Activated naive CD4-positive, alpha-beta T cell treated with anti-CD3 and anti-CD28 coated beads for 36 hours (primary cell): ENCODE measurements around the gene PYGB. TPM values are rescaled to one million over a fixed set of nuclear protein-coding genes. Genes with fewer than 3 reads are reported as not detected.

Source experiments
- CTCF ChIA-PET: fragments of 350-600 bp; sonication (Branson Sonifier 250); formaldehyde crosslinking; loops from one replicate; lab custom pipeline; 2021; ENCODE audit warnings: antibody characterized with exemption; lab: Charles Lee
- DNase-seq: peaks from one replicate; pipeline ENCODE4 v3.0.0-alpha.2; 2020
- H3K27ac Mint-ChIP-seq: one replicate; pipeline ENCODE4 v1.8.0; 2021; ENCODE audit warnings: mild to moderate bottlenecking, mixed read lengths
- H3K27me3 Mint-ChIP-seq: one replicate; pipeline ENCODE4 v1.8.0; 2021; ENCODE audit warnings: low read depth, mixed read lengths
- H3K36me3 Mint-ChIP-seq: one replicate; pipeline ENCODE4 v1.8.0; 2021; ENCODE audit warnings: low read depth, mixed read lengths
- H3K4me1 Mint-ChIP-seq: one replicate; pipeline ENCODE4 v1.8.0; 2021; ENCODE audit warnings: low read depth, mixed read lengths
- H3K4me3 Mint-ChIP-seq: one replicate; pipeline ENCODE4 v1.8.0; 2021; ENCODE audit warnings: mild to moderate bottlenecking, moderate library complexity, mixed read lengths
- H3K9me3 Mint-ChIP-seq: one replicate; pipeline ENCODE4 v1.8.0; 2021; ENCODE audit warnings: mixed read lengths
- intact Hi-C: fragments of 100-400 bp; cut with micrococcal nuclease; formaldehyde crosslinking; loops from one replicate; pipeline ENCODE4 v1.15.1; 2023
- total RNA-seq, 2 experiments: library from RNA; stranded (reverse); gene quantifications; one replicate each; pipeline ENCODE4 v1.2.3, GENCODE V29; 2021

Gene PYGB
- total RNA-seq, 2 experiments from 2014 or later = 19.6 to 20.0 TPM

DNA sequence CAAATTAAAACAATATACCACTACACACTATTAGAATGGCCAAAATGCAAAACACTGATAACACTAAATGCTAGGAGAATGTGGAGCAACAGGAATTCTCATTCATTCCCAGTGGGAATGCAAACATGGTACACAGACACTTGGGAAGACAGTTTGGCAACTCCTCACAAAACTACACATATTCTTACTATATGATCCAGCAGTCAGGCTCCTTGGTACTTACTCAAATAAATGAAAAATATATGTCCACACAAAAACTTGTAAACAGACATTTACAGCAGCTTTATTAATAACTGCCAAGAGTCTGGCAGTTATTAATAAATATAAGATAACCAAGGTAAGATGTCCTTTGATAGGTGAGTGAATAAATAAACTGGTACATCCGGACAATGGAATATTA, 97.8 kb downstream of the PYGB start:
- H3K9me3 Mint-ChIP-seq = peaks cover 1% of the 10 kb centered on the region
- H3K36me3 Mint-ChIP-seq = peaks cover 8% of the 10 kb centered on the region
- no peak overlapping the region for H3K4me3 Mint-ChIP-seq
- no peaks in the 10 kb centered on the region for H3K27me3 Mint-ChIP-seq
- DNase-seq = no peak
- peaks cover 33% of the 10 kb centered on the region for H3K4me1 Mint-ChIP-seq
- intact Hi-C loops = no loop called here
- H3K27ac Mint-ChIP-seq = no peak overlapping the region
- CTCF ChIA-PET = interaction anchor here (0.6 kb wide), 1 partner anchor 94 kb away, joined by 9 read pairs; no protein-coding TSS in a partner anchor

- peaks cover 8% of the 10 kb centered on the region for H3K36me3 Mint-ChIP-seq
- CTCF ChIA-PET = interaction anchor here (0.6 kb wide), 1 partner anchor 94 kb away, joined by 9 read pairs; no protein-coding TSS in a partner anchor
- H3K27ac Mint-ChIP-seq = no peak overlapping the region
- no peak overlapping the region for H3K4me3 Mint-ChIP-seq
- intact Hi-C loops = no loop called here
- peaks cover 32% of the 10 kb centered on the region for H3K4me1 Mint-ChIP-seq
- H3K9me3 Mint-ChIP-seq = peaks cover 1% of the 10 kb centered on the region
- no peak for DNase-seq
- H3K27me3 Mint-ChIP-seq = no peaks in the 10 kb centered on the region
These were observed 98.5 kb downstream of the PYGB start for GRCh38 chr20:25346349-25346748.

Other genes starting within 250 kb of the PYGB start
- gene ACSS1, start 189.9 kb upstream of the PYGB start, total RNA-seq = 10 to 100 TPM in 1 of 2 experiments, 1 to 10 TPM in 1; 9.4 to 10.1 TPM
- gene VSX1, start 165.9 kb upstream of the PYGB start, total RNA-seq = not detected
- 10 to 100 TPM; 63.6 to 66.6 TPM for gene ENTPD6, start 52.4 kb upstream of the PYGB start, total RNA-seq
- 10 to 100 TPM; 13.0 to 14.7 TPM for gene ABHD12, start 142.8 kb downstream of the PYGB start, total RNA-seq
- gene GINS1, start 159.6 kb downstream of the PYGB start, total RNA-seq = 10 to 100 TPM; 25.5 to 27.7 TPM